ENCODE measurements around the gene SPDL1.

The SPDL1 gene

DNA sequence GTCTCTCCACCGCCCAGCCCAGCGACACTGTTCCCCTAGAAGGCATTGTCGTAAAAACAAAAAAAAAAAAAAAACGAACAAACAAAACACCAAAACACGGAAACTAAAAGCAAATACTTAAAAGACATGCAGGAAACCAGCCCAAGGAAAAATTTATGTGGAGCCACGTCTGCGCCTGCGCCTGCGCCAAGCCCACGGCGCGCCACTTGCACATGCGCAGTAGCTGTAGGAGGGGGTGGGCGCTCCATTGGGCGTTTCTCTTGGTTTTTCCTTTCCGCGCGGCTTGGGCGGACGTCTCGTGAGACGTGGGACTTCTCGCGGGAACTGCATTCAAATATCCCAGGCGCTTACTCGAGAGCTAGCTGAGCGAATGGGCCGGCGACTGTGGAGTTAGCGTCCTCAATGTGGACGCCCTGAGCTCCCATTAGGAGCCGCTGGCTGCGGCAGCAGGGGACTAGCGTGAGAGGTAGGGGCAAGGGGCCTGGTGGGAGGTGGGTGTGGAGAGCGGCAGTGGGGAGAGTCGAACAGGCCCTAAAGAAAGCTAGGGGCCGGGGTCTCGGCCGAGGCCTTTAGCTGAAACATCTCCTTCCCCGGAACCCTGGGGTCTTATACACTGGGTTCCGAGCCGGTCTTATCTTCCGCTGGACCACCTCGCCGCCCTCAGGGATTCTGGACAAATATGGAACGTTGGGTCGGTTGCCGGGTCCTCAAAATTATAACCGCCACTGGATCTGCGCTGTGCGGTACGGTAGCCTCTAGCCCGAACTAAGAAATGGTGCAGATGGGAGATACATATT, at the start of gene SPDL1:
SPDL1 (plus strand) TSS at position 350 of the 797 bp plus-strand sequence. CDS start 4,644 bp downstream, outside the sequence.
- peak; percentile 94 for DNase-seq (ENCODE audit: low read depth)

DNA sequence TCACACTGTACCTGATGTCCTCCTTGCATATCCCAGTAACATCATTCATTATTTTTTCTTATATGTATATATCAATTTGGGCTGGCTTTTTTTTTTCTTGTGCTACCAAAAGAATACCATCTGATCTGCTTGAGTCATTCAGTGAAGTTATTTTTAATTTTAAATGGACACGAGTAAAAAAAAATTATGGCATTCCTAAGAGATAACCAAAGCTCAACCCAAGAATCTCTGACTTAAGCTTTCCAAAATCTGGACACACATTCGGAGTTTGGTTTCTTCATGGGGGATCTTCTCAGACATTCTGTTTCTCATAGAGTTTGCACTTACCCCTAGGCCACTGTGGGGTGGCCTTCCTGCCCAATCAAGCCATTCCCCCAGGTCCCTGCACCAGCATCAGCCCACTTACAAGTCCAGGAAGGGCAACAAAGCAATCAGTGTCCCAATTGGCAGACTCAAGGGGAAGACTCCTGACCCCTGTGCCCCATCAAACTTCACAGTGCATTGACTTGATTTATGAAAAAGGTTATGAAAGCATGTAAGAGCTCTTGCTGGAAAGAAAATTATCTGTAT, 49.2 kb upstream of the SPDL1 start:
- no peak for DNase-seq (ENCODE audit: low read depth)

GRCh38 chr5:169534939-169535338, 48.6 kb upstream of the SPDL1 start:
- DNase-seq (ENCODE audit: low read depth) = no peak

GRCh38 chr5:169538944-169539343, 44.6 kb upstream of the SPDL1 start:
- no peak for DNase-seq (ENCODE audit: low read depth)

- DNase-seq (ENCODE audit: low read depth) = no peak
Observed at GRCh38 chr5:169542811-169543210, 40.8 kb upstream of the SPDL1 start.

DNA sequence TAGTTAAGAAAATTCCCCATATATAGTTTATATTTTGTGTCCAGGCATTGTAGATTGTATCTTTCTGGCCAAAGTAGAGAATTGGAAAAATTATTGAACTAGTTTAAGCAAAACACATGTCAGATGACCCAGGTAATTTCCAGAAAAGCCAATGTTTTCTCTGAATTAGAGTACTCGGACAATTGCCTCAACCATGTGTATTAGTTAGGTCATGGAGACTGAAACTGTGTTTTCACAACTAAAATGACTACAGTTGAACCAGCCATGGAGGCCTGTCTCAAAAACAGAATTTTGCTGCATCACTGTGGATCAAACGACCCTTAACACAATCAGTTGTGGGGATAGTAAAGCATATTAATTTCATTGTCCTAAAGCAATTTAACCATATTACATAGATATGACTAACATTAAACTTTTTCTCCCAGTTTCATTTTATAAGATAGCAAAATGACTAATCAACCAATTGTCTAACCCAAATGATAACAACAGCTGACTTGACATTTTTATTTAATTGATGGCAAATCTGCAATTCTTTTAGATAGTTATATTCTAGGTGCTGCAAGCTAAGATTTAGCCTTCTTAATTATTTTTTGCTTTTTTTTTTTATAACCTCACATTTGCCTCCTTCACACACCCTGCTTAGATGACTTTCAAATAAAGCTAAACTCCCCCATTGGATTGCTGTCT, 39.2 kb upstream of the SPDL1 start:
- no peak for DNase-seq (ENCODE audit: low read depth)

GRCh38 chr5:169545762-169546161, 37.8 kb upstream of the SPDL1 start:
- no peak for DNase-seq (ENCODE audit: low read depth)

DNA sequence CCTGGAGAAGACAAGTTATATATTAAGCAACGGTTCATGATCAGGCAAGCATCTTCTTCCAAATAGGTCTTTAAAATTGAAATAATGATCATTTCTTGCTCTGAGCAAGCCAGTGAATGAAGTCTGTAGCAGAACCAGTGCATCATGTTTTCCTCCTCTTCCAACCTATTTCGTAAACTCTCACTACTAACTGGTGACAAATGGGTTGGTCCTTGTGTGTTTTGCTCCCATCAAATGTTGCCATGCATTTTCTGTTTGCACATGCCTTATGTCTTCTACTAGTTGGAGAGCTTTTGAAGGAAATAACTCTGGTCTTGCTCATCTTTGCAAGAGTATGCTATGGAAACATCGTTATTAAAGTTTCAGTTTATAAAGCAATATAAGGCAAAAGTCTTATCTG, 37.2 kb upstream of the SPDL1 start:
- DNase-seq (ENCODE audit: low read depth) = no peak

- peak; percentile 9 for DNase-seq (ENCODE audit: low read depth)
Observed at GRCh38 chr5:169547508-169547907, 36.1 kb upstream of the SPDL1 start.

DNA sequence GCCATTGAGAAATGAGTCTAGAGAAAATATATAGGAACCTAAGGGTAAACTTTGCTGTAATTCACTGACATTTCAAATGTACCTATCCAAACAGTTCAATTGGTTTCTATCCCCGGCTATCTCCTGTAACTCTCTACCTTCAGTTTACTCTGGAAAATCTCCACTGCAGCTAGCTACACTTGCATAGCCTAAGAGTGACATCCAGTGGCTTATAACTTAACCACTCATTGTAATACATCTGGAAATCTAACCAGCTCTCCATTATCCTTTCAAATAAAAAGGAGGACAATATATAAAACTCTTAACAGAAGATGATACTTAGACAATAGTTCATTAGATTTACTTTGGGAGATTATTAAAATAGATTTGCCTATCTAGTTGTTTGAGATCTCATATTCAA, 35.3 kb upstream of the SPDL1 start:
- DNase-seq (ENCODE audit: low read depth) = peak; percentile 44

DNA sequence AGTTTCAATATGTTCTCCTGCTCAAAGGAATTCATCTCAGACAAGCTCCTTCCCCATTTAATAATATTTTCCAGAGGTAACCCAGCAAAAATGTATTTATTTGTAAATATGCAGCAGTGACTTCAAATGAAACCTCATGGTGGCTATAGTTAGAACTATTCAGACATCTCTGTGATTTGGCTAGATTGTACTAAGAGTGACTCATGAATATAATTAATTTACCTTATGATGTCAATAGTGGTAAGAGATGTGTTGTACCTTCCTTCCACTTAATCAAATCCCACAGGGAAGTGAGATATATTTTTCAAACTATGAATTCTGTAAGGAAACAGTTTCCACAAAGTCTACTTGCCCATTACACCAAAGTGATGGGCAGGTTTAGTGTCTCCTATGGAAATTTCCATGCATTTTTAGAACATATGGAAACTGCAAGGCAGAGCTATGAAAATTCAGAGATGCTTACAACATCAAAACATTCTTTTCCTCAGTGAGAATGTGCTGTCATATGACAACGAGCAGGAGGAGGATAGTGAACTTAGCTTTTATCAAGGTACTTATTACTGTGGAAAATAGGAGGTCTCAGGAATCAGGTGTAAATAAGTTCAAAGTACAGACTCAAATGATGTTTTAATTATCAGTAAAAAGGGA, 34.0 kb upstream of the SPDL1 start:
- no peak for DNase-seq (ENCODE audit: low read depth)

DNA sequence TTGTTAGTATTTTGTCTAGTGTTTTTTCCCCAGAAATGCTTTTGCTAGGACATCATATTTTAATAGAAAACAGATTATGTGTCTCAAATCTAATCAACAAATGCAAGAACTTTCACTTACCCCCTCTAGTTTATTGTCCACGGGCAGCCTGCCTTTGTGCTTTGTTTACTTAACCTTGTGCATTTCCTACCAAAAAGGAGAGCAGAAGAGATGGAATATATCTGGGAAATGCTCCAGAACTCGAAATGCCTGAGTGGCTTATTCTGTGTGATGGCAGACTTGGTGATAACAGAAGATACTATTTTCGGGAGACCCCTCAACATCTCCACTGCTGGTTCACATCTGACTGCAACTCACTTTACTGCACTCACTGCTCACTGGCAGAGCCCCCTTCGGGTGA, 33.3 kb upstream of the SPDL1 start:
- DNase-seq (ENCODE audit: low read depth) = no peak

GRCh38 chr5:169551146-169551545, 32.4 kb upstream of the SPDL1 start:
- DNase-seq (ENCODE audit: low read depth) = no peak

GRCh38 chr5:169551696-169552095, 31.9 kb upstream of the SPDL1 start:
- no peak for DNase-seq (ENCODE audit: low read depth)

DNA sequence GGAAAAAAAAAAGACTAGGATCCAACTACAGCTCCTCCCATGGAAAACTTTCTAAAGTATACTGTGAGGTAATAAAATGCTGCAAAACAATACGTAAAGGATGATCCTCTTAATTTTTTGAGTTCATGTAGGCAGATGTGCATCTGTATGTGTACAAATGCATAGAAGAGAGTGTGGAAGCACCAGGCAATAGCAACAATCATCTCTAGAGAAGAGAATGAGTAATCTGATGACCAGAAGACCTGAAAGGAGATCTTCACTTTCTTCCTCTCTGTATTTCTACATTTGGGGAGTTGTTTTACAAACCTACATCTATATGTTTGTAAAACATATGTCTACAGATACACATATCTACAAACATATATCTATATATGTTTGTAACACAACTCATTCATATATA, 29.3 kb upstream of the SPDL1 start:
- DNase-seq (ENCODE audit: low read depth) = no peak

DNA sequence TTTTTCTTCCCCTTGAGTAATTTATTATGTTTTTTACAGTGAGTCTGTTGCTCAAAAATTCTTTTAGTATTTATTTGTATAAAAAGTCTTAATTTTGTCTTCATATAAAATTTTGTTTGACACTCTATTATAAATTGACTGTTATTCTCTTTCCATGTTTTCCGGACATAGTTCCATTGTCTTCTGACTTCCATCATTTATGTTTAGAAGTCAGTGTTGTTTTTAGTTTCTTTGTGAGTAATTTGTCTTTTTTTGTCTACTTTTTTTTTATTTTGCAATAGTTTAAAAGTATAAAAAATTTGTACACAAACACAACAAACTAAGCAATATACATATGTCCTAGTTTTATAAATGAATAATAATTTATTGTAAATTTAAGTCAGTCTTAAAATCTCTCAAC, 25.7 kb upstream of the SPDL1 start:
- no peak for DNase-seq (ENCODE audit: low read depth)

DNA sequence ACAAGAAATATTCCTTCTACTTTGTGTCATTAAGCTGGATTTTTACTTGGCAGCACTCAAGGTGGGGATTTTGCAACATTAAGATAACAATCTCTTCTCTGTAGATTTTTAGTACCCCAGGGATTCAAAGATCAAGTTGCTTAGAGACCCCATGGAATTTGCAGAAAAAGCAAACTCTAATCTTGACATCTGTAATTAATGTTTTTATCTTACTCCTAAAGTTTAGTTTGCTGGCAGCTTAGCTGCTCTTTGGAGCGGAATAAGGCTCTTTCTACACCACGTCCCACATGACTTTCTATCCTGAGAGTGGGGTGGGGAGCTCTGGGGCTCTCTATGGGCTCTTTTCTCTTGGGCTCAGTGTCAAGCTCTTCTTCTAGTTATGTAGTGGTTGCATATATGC, 21.7 kb upstream of the SPDL1 start:
- DNase-seq (ENCODE audit: low read depth) = peak; percentile 2

GRCh38 chr5:169563369-169563768, 20.2 kb upstream of the SPDL1 start:
- DNase-seq (ENCODE audit: low read depth) = no peak

- DNase-seq (ENCODE audit: low read depth) = no peak
Observed at GRCh38 chr5:169566202-169566601, 17.4 kb upstream of the SPDL1 start.

DNA sequence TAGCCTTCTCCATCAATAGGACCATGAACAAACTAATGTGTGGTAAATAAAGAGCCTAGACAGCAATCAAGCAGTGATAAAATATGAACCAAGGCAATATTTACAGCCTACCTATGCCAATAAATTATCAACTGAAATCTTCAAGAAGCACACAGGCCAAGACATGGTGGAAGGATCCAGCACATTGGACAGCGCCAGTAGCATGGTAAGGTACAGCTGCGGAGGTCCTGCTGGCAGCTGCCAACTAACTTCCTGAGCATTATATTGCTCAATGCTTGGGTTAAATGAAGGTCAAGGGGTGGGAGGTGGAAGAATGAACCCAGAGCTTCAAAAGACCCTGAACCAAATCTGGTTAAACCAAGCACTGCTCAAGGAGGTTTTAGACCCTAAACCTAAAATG, 16.5 kb upstream of the SPDL1 start:
- DNase-seq (ENCODE audit: low read depth) = no peak

DNA sequence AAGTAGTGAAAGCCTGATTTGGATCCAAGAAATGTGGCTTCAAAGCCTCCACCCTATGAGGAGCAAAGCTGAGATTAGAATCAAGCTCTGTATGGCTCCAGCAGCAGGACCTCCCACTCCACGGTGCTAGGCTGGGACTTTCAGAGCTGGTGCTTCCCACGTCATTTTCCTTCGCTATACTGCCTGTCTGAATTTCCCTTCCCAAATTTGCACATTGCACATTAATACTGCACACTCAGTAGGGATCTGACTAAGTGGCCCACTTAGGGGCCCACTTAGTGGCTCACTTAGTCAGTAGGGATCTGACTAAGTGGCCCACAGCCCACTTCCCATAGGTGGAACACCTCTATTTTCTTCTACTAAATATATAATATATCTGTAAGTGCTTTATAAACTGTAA, 14.1 kb upstream of the SPDL1 start:
- DNase-seq (ENCODE audit: low read depth) = no peak

DNA sequence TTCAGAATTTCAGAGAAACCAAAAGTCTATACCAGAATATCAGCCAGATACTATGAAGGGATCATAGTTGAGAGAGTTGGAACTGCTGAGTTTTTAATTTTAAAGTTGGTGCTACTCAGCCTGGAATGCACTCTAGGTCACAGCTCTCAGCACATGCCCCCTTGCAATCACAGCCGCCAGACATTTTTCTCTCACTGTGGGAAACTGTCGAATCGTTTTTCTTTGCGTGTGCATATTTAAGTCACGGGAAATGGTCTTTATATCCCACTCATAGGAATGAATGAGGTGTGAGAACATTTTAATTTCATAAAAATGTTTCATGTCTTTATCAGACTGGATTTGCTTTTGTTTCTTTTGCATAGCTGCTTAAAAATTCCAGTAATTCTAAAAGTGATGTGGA, 12.2 kb upstream of the SPDL1 start:
- DNase-seq (ENCODE audit: low read depth) = no peak

- no peak for DNase-seq (ENCODE audit: low read depth)
Observed at GRCh38 chr5:169574134-169574646, 9.4 kb upstream of the SPDL1 start.
